GDM1 (cell line): ENCODE results near the gene FAS.

ENCODE experiments used
- DNase-seq: peaks from one replicate; lab custom pipeline; 2025; lab: John Stamatoyannopoulos, UW

The FAS gene

GRCh38 chr10:88971221-88972061 lies 19.2 kb upstream of the FAS start:
- no peak for DNase-seq

DNA sequence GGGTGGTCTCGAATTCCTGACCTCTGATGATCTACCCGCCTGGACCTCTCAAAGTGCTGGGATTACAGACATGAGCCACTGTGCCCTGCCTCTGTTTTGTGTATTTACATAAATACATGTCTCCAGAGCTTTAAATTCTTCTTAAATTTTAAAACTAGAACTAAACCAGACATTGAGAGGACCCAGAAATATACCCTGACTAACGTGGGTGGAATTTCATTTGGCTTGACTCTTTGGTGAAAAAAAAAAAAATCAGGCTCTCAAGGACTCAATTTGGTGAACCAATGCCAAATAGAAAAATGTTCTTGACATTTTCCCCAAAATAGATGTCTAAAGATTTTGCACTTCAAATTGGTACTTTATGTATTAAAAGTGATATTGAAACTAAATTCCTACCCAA lies 16.6 kb upstream of the FAS start:
- no peak for DNase-seq

- no peak for DNase-seq
Observed at GRCh38 chr10:88974446-88975376, 15.9 kb upstream of the FAS start.

- DNase-seq, result no peak
Observed at GRCh38 chr10:88975377-88975720, 15.2 kb upstream of the FAS start.

DNA sequence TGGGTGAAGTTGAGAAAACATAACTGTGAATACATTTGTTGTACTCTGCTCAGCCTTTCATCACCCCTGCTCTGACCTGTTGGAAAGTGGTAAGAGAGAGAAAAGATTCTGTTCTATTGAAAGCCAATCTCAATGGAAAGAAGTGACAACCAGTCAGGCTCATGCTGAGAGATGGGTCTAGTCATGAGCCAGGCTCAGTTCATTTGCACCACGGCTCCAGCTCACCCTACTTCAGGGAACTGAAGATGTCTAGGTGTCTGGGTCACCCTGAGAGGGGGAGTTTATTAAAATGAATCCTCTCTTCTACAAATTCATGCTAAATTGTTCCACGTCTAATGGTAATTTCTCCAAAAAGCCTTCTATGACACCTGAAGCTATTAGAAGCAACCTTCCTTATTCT lies 12.1 kb upstream of the FAS start:
- no peak for DNase-seq

GRCh38 chr10:88979153-88979562 lies 11.4 kb upstream of the FAS start:
- peak; percentile 29 for DNase-seq

- no peak for DNase-seq
Observed at GRCh38 chr10:88979603-88980002, 11.0 kb upstream of the FAS start.

- no peak for DNase-seq
Observed at GRCh38 chr10:88980247-88980646, 10.4 kb upstream of the FAS start.

DNA sequence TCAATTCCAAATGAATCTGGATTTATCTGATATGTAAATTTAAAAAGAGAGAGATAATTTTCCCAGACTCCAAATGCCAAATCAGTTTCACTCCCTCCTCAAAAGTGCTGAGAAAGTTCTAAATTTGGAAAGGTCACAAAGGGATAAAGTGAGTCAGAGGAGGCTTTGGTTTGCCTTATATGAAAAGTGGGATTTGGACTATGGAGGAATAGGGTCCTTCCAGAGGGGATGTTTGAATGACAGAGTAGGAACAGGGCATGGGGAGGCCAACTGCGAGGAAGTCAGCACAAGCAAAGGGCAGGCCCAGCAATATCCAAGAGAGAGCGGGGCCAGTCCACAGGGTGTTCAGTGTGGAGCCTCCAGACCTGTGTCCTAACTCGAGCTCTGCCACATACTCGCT lies 9.8 kb upstream of the FAS start:
- DNase-seq, result no peak

GRCh38 chr10:88981435-88981834 lies 9.2 kb upstream of the FAS start:
- DNase-seq, result no peak

- DNase-seq, result no peak
Observed at GRCh38 chr10:88982366-88982765, 8.2 kb upstream of the FAS start.

- no peak for DNase-seq
Observed at GRCh38 chr10:88983206-88983605, 7.4 kb upstream of the FAS start.

- DNase-seq, result no peak
Observed at GRCh38 chr10:88983939-88984338, 6.7 kb upstream of the FAS start.

- no peak for DNase-seq
Observed at GRCh38 chr10:88984525-88984924, 6.1 kb upstream of the FAS start.

GRCh38 chr10:88986549-88987242 lies 3.9 kb upstream of the FAS start:
- DNase-seq, result no peak

DNA sequence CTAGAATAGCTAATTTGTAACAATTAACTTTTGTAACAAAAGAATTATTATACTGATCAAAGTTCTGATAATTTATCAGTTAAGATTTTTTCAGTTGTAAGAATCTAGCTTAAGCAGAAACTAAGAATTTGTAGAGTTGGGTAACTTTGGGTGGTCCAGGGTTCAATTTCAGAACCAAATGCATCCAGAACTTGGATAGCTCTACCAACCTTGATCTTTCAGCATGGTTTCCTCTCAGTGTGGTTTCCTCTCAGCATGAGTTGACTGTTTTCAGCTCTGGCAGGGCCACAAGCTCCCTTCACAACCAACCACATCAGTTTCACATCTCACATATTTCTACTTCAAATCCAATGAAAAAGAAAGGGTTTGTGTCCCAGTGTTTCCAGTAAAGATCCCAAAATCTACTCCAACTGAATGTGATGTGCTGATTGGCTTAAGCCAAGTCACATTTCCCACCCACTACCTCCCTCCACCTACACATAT lies 3.3 kb upstream of the FAS start:
- peak; percentile 14 for DNase-seq

DNA sequence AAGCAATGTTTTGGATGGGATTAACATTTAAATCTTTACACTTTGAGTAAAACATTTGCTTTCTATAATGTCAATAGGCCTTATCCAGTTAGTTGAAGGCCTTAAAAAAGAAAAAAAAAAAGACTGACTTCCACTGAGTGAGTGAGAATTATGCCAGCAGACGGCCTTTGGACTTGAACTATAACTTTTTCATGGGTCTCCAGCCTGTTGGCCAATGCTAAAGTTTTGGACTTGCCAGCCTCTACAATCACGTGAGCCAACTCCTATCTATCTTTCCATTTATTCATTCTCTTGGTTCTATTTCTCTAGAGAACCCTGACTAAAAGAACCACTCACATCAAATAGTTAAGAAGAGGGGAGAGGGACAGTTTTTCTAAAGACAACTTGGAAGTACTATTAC lies 2.8 kb upstream of the FAS start:
- no peak for DNase-seq

GRCh38 chr10:88989423-88989822 lies 1.2 kb upstream of the FAS start:
- DNase-seq, result no peak

GRCh38 chr10:88989824-88990383 lies 694 bp upstream of the FAS start:
- DNase-seq, result no peak

- DNase-seq, result peak; percentile 59
Observed at GRCh38 chr10:88991161-88991898, 732 bp downstream of the FAS start.

- DNase-seq, result no peak
Observed at GRCh38 chr10:88991899-88992320, 1.3 kb downstream of the FAS start.
